NOMO-1 treated with DMSO at 0.1 percent for 48 hours (cell line): Measurements from ENCODE around the gene LAMTOR4.

Experiments
- DNase-seq: peaks from one replicate; lab custom pipeline; 2025; ENCODE audit not compliant: unreplicated experiment; lab: John Stamatoyannopoulos, UW

LAMTOR4 gene

DNA sequence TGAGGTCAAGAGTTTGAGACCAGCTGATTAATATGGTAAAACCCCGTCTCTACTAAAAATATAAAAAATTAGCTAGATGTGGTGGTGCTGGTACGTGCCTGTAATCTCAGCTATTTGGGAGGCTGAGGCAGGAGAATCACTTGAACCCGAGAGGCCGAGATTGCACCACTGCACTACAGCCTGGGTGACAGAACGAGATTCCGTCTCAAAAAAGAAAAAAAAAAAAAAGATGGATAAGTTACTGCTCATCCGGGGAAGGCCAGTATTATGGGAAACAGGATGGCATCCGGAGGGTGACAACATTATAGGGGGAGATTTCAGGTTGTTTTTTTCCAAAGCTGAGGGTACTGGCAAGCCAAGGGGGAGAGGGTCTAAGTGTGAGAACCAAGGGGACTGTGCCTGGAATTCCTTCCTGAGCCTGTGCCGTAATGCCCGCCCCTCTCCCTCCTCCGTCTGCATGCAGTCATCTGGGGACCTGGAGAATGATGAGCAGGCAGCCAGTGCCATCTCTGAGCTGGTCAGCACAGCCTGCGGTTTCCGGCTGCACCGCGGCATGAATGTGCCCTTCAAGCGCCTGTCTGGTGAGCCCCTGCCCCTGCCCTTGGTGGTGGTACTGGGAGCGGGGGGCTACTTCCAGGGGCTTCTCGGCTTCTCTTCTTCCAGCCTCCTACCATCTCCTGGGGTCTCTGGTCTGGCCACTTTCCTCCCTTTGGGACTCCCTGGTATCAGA lies 4.4 kb downstream of the LAMTOR4 start:
- no peak for DNase-seq

DNA sequence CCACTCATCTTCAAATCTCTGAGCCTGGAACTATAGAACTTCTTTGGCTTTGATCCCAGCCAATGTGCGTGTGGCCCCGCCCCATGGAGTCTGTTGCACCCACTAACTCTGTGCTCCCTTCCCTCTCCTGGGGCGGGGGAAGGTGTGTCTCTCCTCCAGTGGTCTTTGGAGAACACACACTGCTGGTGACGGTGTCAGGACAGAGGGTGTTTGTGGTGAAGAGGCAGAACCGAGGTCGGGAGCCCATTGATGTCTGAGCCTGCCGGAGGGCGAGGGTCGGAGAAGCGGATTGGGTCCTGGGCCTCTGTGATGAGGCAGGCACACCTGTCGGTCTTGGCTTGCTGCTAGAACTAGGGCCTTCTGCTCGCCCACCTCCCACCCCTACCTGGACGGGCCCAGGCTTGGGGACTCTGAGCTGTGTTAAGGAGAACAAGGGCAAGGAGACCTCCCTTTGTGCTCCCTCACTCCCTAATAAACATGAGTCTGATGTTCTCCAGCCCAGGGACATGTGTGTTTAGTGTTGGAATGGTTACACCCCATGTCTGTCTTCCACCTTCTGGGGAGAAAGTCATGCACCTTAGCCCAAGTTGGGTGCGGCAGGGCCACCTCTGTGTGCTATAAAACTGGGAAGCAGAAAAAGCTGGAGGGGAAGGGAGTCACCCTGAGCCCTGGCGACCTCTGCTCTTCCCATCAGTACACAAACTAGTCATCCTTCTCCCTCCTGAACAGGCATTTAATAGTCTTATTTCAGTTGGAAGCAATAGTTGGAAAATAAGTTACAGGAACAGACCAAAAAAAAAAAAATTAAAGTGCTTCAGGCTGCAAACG lies 5.2 kb downstream of the LAMTOR4 start:
- no peak for DNase-seq

DNA sequence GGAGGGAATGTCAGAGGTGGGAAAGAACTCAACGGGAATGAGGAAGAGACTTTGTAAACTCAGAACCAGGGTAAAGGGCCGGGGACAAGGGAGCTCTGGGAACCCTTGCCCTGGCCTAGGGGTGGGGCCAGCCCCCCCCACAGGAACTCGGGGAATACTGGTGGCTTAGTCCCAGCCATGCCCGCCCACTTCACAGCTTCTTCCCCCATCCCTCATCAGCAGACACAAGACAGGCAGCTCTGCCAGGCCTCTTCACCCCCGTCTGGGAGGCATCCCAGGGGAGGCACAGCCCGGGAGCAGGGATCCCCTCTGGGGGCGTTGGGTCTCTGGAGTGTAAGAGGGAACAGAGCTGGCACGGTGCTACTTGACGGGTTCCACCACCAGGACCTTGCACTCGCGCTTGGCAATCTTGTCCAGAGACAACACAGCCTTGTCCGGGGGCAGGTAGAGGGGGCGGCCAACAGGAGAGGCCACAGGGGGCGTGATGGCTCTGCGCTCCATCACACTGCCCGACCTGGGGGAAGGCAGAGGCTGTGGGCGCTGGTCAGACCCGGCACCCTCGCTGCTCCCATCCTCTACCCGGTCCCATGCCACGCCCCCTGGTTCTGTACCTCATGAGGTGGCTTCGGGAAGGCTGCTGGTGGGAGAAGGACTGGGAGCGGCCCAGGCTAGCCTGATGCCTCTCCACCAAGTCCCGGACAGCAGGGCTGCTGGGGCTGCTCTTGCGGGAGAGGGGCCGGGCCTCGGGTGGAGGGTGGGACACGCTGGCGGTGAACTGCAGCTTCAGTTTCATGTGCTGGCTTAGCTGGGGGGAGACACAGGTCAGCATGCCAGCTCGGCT lies 6.2 kb downstream of the LAMTOR4 start:
- no peak for DNase-seq

DNA sequence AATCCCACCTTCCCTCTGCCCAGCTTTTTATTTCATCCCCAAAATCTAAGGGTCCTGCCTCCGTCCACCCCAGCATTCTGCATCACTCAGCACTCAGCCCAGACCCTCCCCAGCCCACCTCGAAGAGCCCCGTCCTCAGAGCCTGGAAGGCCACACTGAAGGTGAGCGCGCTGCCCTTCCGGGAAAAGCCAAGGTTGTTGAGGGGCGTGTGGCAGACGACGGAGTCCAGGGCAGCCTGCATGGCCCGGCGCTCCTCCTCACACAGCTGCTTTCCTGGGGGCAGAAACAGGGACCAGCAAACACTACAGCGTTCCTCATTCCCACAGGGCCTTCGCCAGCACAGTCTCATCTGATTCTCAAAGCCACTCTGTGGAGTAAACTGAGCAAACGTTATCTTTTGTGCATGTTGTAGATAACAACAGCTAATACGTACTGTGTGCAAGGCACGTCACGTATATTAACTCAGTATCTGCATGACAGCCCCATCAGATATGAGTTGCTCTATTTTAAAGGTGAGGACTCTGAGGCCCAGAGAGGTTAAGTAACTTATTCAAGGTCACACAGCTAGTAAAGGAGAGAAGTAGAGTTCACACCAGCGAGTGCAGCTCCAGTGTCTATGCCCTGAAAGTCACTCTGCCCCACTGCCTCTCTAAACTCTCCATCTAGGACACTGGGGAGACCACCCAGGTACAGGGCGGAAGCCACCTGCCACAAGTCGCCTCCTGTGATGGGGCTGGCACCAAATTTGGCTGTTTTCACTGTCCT lies 7.0 kb downstream of the LAMTOR4 start:
- no peak for DNase-seq

DNA sequence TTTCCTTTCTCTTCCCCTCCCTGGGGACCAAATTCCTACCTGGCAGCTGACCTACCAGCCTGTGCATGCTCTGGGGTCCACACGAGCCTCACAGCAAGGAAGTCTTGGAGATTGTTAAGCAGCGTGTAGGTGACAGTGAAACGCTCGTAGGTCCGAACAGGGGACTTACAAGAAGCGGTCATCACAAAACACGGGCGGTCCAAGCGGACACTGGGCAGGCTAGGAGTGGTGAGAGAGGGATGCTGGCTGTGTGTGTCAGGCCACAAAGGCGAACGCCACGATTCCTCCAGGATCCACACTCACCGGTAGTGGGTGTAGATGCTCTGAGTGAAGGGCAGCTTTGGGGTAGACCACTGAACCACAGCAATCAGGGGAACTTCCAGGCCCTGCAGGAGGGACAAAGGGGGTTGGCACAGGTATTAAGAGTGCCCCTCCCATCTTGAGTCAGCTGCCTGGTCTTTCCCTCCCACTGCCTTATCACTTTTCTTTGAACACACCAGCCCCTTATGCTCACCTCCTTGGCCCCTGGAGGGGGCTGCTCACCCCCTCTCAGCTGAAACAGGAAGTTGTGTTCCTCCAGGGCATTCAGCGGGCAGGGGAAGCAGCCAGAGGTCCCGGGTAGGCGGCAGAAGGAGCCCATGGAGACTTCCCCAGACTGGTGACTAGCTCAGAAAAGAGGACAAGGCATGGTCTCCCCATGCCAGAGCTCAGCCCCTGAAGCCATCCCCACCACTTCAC lies 7.8 kb downstream of the LAMTOR4 start:
- peak; percentile 40 for DNase-seq

GRCh38 chr7:100157069-100157333 lies 8.3 kb downstream of the LAMTOR4 start:
- no peak for DNase-seq

- no peak for DNase-seq
These were observed 8.9 kb downstream of the LAMTOR4 start for GRCh38 chr7:100157334-100158228.

GRCh38 chr7:100158229-100159098 lies 9.7 kb downstream of the LAMTOR4 start, which contains the start of gene TRAPPC14:
TRAPPC14 (minus strand) TSS chr7:100158723; CDS start chr7:100158499, 224 bp downstream.
- DNase-seq: peak; percentile 86

GRCh38 chr7:100159099-100159623 lies 10.4 kb downstream of the LAMTOR4 start:
- no peak for DNase-seq

DNA sequence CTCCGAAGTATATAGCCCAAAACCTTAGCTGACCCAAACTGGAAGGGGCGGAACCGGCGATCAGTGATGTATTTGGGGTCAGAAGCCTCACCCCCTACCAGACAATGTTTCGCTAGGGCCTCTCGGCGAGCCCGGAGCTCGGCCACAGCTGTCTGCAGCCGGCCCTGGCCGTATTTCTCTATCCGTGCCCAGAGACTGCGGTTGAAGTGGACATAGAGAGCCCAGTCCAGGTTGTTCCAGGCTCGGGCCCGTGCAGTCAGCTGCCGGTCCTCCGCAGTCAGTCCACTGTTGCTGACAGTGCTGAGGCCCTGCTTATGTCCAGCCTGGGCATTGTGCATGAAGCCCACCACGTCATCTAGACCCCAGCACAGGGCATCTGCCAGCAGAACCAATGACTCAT lies 11.3 kb downstream of the LAMTOR4 start:
- no peak for DNase-seq

DNA sequence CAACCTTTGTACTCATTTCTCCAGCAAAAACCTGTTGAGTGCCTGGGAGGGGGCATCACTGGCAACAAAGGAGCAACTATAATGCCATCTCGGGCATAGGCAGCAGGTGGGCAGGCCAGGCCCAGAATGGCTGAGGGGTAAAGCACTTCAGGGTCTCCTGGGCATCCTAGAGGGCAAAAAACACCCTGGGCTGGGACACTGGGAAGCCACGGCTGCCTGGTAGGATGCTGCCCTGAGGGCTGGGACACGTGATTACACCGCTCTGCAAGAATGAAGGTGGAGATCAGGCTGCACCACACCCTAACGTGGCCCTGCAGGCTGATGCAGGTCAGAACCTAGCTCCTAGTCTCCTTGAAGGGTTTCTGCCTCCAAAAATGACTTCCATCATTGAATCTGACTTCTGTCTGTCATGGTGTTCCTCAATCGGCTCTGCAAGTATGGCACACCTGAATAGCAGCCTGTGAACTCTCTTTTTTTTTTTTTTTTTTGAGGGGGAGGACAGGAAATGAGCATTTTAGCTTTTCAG lies 14.4 kb downstream of the LAMTOR4 start:
- no peak for DNase-seq

DNA sequence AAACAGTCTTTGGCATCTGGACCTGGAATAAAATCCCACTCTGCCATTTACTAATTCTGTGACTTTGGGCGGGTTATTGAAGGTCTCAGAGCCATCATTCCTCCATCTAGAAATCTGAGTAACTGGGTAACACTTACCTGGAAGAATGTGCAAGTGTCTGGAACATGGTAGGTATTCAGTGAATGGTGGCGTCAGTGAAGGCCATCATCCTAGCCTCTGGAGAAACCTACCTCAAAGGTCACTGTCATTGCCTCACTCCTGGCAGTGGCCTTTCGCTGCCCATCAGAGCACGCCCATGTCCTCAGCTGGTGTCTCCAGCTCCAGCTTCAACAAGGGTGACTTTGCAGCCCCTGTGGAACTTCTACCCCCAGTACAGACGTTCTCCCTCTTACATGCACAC lies 15.2 kb downstream of the LAMTOR4 start:
- no peak for DNase-seq

- DNase-seq: no peak
These were observed 17.7 kb downstream of the LAMTOR4 start for GRCh38 chr7:100166317-100166940.

- DNase-seq: no peak
These were observed 18.5 kb downstream of the LAMTOR4 start for GRCh38 chr7:100166970-100167911.

- no peak for DNase-seq
These were observed 19.2 kb downstream of the LAMTOR4 start for GRCh38 chr7:100167912-100168323.

GRCh38 chr7:100169147-100169850 lies 20.6 kb downstream of the LAMTOR4 start:
- DNase-seq: no peak
